Right cardiac atrium (tissue), 5 donors: Measurements from ENCODE around the gene CBLL1. TPM values are rescaled to one million over a fixed set of nuclear protein-coding genes. Genes with fewer than 3 reads are reported as not detected.

ENCODE experiments used
- ATAC-seq, 2 donors: fragments of 200-7000 bp; cut with Tn5 transposase; one replicate each; pipeline versions ENCODE4 v1.8.0 to v1.9.1; 2020; ENCODE audit warnings: moderate library complexity in 2 of 2, mild to moderate bottlenecking in 1 of 2
- DNase-seq, 3 donors: peaks; one replicate each; pipeline ENCODE4 v3.0.0-alpha.2; 2020
- H3K27ac ChIP-seq: one replicate; pipeline ENCODE4 v1.5.1; 2013; ENCODE audit warnings: mild to moderate bottlenecking, low read length, control low read depth, moderate library complexity
- H3K27me3 ChIP-seq: one replicate; pipeline ENCODE4 v1.6.1; 2013; ENCODE audit not compliant: control insufficient read depth, insufficient read depth
- H3K4me1 ChIP-seq: one replicate; pipeline ENCODE4 v1.6.1; 2013; ENCODE audit warnings: low read length; ENCODE audit not compliant: control insufficient read depth, insufficient read depth
- H3K4me3 ChIP-seq: one replicate; pipeline ENCODE4 v1.5.1; 2013; ENCODE audit warnings: low read length, control low read depth
- H3K9me3 ChIP-seq: one replicate; pipeline ENCODE4 v1.6.1; 2013; ENCODE audit warnings: low read length; ENCODE audit not compliant: control insufficient read depth
- WGBS: extraction: QIAGEN DNeasy Blood & Tissue Kit; methylation state at CpG from one replicate; pipeline ENCODE4 v1.1.7; 2013; 5-methylcytosine and 5-hydroxymethylcytosine counted together
- intact Hi-C, 4 donors: fragments of 100-400 bp; cut with DNase I; formaldehyde crosslinking; loops; one replicate each; pipeline versions ENCODE4 v1.11.0 to v1.14.0; 2022 to 2023
- polyA plus RNA-seq: library from polyadenylated mRNA; stranded (reverse); fragments of 200-250 nt; gene quantifications from one replicate; pipeline ENCODE4 v1.2.3, GENCODE V29; 2013
- total RNA-seq, 4 donors: library from RNA; stranded (reverse); fragmentation: NEBNext Ultra II Directional; extraction: Animal tissue kit (Norgen Biotek cat#: 25700); gene quantifications; one replicate each; pipeline ENCODE4 v1.2.1, GENCODE V29; 2021
- donor health status: healthy with polysubstance abuse.
- donor health status: DM: no; HTN: yes; CAD: no.
- donor health status: DM: no; HTN: no; CAD: no.
- donor health status: DM: no; HTN: yes; CAD: no; lungs with severe emphysema.
- donor health status: DM: yes; HTN: yes; CAD: no.

Gene CBLL1
- total and polyA plus RNA-seq, 5 donors: 6.3 to 21.2 (median 17.8) TPM

- H3K27ac ChIP-seq: no peak overlapping the region
- no peak for DNase-seq
Observed at GRCh38 chr7:107783648-107784047, 39.7 kb downstream of the CBLL1 start.

DNA sequence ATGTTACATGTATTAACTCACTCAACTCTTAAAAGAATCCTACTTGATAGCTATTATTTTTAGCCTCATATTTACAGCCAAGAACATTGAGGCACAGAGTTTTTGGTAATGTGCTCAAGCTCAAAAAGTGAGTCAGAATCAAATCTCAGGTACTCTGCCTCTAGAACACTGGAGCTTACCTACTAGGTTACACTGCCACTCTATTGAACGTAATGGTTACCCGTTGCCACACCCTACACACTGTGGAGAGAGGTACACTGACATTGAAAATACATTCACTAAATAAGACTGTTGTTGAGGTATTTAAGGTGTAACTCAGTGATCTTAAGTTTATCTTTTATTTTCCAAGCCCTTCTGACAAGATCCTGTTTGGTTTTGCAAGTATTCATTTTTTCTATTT lies 41.2 kb downstream of the CBLL1 start:
- Histone ChIP-seq H3K4me3 (no peak overlapping the region), H3K27me3 (no peaks in the 10 kb centered on the region), H3K27ac (no peak overlapping the region), H3K9me3 (no peaks in the 10 kb centered on the region), H3K4me1 (no peaks in the 10 kb centered on the region)
- no peak for DNase-seq
- no peak for ATAC-seq
- intact Hi-C loops: no loop called here
- WGBS: 88% methylated on average over 2 of the region's 2 CpGs

More at GRCh38 chr7:107783648-107784047, 39.7 kb downstream of the CBLL1 start:
- Histone ChIP-seq H3K27me3 (no peaks in the 10 kb centered on the region), H3K4me3 (no peak overlapping the region), H3K4me1 (no peaks in the 10 kb centered on the region), H3K9me3 (no peaks in the 10 kb centered on the region)
- no peak for ATAC-seq
- 91% methylated on average over 1 of the region's 1 CpG for WGBS
- intact Hi-C loops: no loop called here

DNA sequence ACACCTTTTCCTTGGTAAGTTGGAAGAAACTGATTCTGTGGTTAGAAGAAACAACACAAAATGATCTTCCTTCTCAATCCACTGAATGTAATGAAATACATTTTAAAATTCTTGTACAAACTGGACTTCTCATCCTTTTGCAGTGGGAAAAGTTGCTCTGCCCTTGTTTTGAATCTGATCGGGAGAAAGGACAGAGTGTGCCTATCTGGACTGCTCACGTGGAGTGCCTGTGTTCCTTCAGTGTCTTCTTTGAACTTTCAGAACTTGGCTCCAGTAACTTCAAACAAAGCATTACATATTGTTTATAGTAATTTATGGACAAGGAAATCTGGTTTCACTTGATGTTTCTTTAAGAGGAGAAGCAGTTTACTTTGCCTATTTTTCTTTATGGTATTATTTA lies 42.0 kb downstream of the CBLL1 start:
- no peak for ATAC-seq
- intact Hi-C loops: no loop called here

GRCh38 chr7:107788216-107788615 lies 44.3 kb downstream of the CBLL1 start:
- Histone ChIP-seq H3K27me3 (no peaks in the 10 kb centered on the region), H3K4me1 (no peaks in the 10 kb centered on the region), H3K9me3 (no peaks in the 10 kb centered on the region), H3K27ac (no peak overlapping the region), H3K4me3 (no peak overlapping the region)
- WGBS: 86% methylated on average over 1 of the region's 1 CpG
- DNase-seq (no peak), ATAC-seq (no peak)
- intact Hi-C loops: no loop called here

More for the DNA sequence above, 42.0 kb downstream of the CBLL1 start:
- Histone ChIP-seq H3K27ac (no peak overlapping the region), H3K4me3 (no peak overlapping the region), H3K9me3 (no peaks in the 10 kb centered on the region), H3K4me1 (no peaks in the 10 kb centered on the region), H3K27me3 (no peaks in the 10 kb centered on the region)
- 24% methylated on average over 2 of the region's 2 CpGs for WGBS
- no peak for DNase-seq

DNA sequence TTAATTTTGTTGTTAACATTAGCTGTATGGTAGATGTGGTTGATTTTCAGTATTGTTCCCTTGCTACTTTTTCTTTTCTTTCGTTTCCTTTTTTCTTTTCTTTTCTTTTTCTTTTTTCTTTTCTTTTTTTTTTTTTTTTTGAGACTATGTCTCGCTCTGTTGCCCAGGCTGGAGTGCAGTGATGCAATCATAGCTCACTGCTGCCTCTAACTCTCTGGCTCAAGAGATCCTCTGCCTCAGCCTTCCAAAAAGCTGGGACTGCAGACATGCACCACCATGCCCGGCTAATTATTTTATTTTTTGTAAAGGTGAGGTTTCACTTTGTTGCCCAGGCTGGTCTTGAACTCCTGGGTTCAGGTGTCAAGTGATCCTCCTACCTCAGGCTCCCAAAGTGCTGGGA lies 44.7 kb downstream of the CBLL1 start:
- WGBS: 68% methylated on average over 3 of the region's 3 CpGs
- Histone ChIP-seq H3K4me1 (no peaks in the 10 kb centered on the region), H3K4me3 (no peak overlapping the region), H3K27me3 (no peaks in the 10 kb centered on the region), H3K9me3 (no peaks in the 10 kb centered on the region), H3K27ac (no peak overlapping the region)
- DNase-seq (no peak), ATAC-seq (no peak)
- intact Hi-C loops: no loop called here

- 86% methylated on average over 6 of the region's 6 CpGs for WGBS
- intact Hi-C loops: no loop called here
- Histone ChIP-seq H3K4me3 (no peak overlapping the region), H3K9me3 (no peaks in the 10 kb centered on the region), H3K4me1 (no peaks in the 10 kb centered on the region), H3K27me3 (no peaks in the 10 kb centered on the region), H3K27ac (no peak overlapping the region)
- DNase-seq: no peak
- ATAC-seq: no peak
Observed at GRCh38 chr7:107789647-107790046, 45.7 kb downstream of the CBLL1 start.

DNA sequence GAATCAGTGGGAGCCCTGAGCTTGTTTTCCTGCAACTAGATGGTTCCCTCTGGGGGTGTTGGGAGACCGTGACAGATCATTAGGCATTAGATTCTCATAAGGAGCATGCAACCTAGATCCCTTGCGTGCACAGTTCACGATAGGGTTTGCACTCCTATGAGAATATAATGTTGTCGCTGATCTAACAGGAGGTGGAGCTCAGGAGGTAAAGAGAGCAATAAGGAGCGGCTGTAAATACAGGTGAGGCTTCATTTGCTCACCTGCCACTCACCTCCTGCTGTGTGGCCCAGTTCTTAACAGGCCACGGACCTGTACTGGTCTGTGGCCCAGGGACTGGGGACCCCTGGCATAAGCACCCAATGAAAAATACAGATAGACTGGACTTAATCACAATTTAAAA lies 48.4 kb downstream of the CBLL1 start:
- Histone ChIP-seq H3K4me3 (no peak overlapping the region), H3K27ac (no peak overlapping the region), H3K27me3 (no peaks in the 10 kb centered on the region), H3K4me1 (no peaks in the 10 kb centered on the region), H3K9me3 (no peaks in the 10 kb centered on the region)
- no peak for ATAC-seq
- 85% methylated on average over 6 of the region's 6 CpGs for WGBS
- intact Hi-C loops: no loop called here
- DNase-seq: no peak

DNA sequence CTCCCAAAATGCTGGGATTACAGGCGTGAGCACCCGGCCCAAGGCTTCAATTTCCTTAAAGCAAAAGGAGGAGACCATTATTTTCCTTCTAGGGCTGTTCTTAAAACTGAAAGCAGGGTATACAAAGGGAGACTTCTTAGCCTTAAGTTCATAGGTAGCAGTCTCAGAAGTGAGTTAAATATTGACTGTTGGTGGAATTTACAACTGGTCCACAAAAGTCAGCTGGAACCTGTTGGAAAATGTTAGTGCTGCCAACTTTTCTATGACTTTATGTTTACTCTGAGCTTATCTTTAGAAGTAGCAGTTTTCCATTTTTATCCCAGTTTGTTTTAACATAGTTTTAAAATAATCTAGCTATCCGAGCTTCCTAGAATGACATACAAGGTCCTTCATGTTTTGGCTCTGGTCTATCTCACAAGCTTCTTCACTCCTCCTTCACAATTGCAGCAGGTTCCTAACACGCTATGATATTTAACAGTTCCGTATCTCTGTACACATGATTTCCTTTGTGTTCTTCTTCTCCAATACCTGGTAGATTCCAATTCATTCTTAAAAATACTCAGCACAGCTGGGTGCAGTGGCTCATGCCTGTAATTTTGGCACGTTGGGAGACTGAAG lies 55.8 kb downstream of the CBLL1 start:
- 44% methylated on average over 6 of the region's 6 CpGs for WGBS
- Histone ChIP-seq H3K27me3 (no peaks in the 10 kb centered on the region), H3K4me1 (no peaks in the 10 kb centered on the region), H3K27ac (no peak overlapping the region), H3K9me3 (no peaks in the 10 kb centered on the region), H3K4me3 (no peak overlapping the region)
- intact Hi-C loops: no loop called here
- no peak for ATAC-seq
- DNase-seq: no peak

DNA sequence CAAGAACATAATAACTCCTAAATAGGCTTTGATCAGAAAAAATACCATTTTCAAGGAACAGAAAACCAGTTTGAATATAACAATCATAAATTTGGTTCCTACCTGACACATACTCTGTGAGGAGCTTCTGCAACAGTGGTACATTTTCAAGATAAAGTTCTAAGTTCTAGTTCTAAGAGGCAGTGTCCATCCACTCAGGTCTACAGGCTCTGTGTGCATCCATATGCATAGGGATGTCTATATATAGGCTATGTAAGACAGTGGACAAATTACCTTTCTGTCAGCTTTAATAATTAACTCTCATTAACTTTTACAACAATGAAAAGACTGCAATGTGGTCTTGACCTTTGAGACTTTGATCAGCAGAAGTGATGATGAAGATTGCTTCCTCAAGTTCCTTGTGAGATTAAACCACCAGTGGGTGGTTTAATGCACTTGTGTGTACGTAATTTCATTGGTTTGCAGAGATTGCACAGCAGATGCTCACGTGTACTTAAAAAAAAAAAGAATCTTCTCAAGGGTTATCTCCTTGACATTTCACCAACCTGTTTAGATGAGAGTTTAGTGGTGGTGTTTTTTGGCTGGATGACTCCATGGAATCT lies 59.2 kb downstream of the CBLL1 start, which contains the start of gene SLC26A3:
Gene SLC26A3, minus strand, starts transcription at position 215 of the 602 bp plus-strand sequence. CDS start 8,714 bp downstream, outside the sequence.
- intact Hi-C loops: no loop called here

GRCh38 chr7:107809179-107809578 lies 65.2 kb downstream of the CBLL1 start:
- DNase-seq (no peak), ATAC-seq (no peak)
- Histone ChIP-seq H3K4me1 (no peaks in the 10 kb centered on the region), H3K4me3 (no peak overlapping the region), H3K9me3 (no peaks in the 10 kb centered on the region), H3K27me3 (no peaks in the 10 kb centered on the region), H3K27ac (no peak overlapping the region)
- intact Hi-C loops: no loop called here
- WGBS: 89% methylated on average over 4 of the region's 4 CpGs

More for the DNA sequence above, 59.2 kb downstream of the CBLL1 start, which contains the start of gene SLC26A3:
- DNase-seq (no peak), ATAC-seq (no peak)
- no peaks in the 10 kb centered on the region for H3K4me1 ChIP-seq
- H3K27me3 ChIP-seq: no peaks in the 10 kb centered on the region
- no peaks in the 10 kb centered on the region for H3K9me3 ChIP-seq
- 58% methylated on average over 2 of the region's 2 CpGs for WGBS
- no peak within 1 kb of the TSS for H3K27ac ChIP-seq
- no peak within 1 kb of the TSS for H3K4me3 ChIP-seq

DNA sequence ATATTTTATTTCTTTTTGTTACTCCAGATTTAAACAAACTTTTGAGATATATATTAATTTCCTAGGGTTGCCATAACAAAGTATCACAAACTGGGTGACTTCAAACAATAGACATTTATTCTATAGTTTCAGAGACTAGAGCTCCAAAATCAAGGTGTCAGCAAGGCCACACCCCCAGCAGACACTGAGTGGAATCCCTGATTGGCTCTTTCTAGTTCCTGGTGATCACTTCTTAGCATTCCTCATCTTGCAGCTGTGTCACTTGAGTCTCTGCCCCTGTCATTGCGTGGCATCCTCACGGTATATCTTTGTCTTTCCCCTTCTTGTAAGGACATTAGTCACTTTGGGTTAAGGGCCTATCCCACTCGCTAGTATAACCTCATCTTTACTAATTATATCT lies 66.7 kb downstream of the CBLL1 start:
- WGBS: 64% methylated on average over 3 of the region's 3 CpGs
- no peak overlapping the region for H3K4me3 ChIP-seq
- H3K9me3 ChIP-seq: no peaks in the 10 kb centered on the region
- intact Hi-C loops: no loop called here
- H3K27ac ChIP-seq: no peak overlapping the region
- H3K4me1 ChIP-seq: no peaks in the 10 kb centered on the region
- no peak for DNase-seq
- no peak for ATAC-seq
- no peaks in the 10 kb centered on the region for H3K27me3 ChIP-seq
